HG02763 (cell line): ENCODE measurements around the gene LGALS14.
"Not testable (repeated sequence)": the region's sequence is repeated elsewhere in the genome, so short reads cannot be mapped to it uniquely, and the experiment has no call there.

Experiments
- ATAC-seq: cut with Tn5 transposase; IDR thresholded peaks from one replicate; pipeline ENCODE4 v1.9.1; 2021; ENCODE audit warnings: mild to moderate bottlenecking, moderate library complexity; ENCODE audit not compliant: unreplicated experiment

LGALS14 gene

GRCh38 chr19:39692822-39693221 is 11.5 kb upstream of the LGALS14 start:
- no peak for ATAC-seq

DNA sequence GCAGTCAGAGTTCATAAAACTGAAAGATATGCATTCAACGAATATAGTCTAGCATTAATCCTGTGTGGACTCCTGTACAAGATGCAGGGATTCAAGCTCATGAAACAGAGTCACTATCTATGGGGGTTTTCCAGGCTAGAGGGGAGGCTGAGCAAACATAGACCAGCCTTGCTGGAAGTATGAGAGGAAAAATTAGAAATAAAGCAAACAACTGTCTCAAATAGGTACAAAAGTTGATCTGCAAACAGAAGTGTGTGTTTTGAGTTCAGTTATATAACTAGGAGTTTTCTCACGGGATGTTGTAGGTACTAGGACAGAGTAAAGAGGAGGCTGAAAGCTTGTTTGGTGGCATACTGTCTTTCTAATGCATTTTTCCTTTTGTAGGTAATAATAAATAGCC is 8.5 kb upstream of the LGALS14 start:
- ATAC-seq, result no peak

DNA sequence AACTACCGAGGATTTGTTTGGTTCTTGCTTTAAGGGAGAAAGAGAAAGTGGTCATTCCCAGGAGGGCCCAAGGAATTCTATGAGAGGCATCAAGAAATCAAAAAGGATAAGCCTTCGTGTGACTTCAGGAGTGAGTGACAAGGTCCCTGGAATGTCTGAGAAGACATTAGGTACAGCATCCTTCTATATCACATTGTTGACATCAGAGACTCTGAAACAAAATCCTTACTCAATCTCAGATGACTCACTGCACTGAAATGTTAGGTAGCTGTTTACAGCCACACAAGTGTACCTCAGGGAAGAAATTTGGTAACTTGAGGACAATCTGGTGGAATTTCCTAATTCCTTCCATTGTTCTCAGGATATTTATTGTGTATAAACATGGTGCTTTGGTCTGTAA is 7.9 kb upstream of the LGALS14 start:
- no peak for ATAC-seq

DNA sequence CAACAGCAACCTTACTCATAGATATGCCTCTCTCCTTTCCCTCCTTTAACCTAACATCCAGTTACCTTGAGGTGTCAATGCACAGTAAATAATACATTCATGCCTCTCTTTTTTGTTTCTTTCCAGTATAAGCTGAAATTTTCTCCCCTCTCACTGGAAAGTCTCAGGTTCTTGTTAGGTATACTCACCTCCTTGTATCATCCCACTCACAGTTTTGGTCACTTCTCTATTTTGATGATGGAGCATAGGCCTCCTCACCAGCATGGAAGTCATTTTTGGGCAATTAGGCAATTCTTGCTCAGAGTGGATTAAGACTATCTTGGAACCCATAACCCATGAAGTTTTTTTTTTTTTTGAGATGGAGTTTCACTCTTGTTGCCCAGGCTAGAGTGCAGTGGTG is 5.7 kb upstream of the LGALS14 start:
- no peak for ATAC-seq

DNA sequence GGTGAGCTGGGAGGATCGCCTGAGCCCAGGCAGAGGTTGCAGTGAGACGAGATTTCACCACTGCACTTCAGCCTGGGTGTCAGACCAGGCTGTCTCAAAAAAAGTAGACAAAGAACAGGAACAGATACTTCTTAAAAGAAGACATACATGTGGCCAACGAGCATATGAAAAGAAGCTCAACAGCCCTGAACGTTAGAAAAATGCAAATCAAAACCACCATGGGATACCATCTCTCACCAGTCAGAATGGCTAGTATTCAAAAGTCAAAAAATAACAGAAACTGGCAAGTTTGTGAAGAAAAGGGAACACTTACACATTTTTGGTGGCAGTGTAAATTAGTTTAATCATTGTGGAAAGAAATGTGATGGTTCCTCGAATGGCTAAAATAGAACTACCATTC is 3.0 kb upstream of the LGALS14 start:
- no peak for ATAC-seq

- no peak for ATAC-seq
These were observed 1.4 kb downstream of the LGALS14 start for GRCh38 chr19:39705578-39706188.

DNA sequence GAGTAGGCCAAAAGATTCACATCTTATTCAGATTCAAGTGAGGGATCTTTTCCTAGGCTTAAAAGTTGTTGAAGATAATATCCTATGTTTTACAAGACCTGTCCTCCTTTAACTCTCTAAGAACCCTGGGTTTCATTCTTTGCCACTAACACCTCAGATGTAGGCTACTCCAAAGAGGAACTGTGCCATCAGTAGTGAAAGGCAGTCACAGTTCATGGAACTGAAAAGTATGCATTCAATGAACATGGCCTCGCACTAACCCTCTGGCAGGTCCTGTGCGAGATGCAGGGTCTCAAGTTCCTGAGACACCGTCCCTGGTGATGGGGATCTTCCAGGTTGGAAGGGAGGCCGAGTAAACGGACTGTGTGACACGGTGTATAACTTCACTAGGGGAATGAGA is 4.3 kb downstream of the LGALS14 start:
- ATAC-seq, result no peak

- ATAC-seq, result no peak
These were observed 5.0 kb downstream of the LGALS14 start for GRCh38 chr19:39709026-39709872.

GRCh38 chr19:39710333-39710890 is 6.1 kb downstream of the LGALS14 start:
- no peak for ATAC-seq

GRCh38 chr19:39720144-39720543 is 15.9 kb downstream of the LGALS14 start:
- ATAC-seq, result not testable (repeated sequence)

DNA sequence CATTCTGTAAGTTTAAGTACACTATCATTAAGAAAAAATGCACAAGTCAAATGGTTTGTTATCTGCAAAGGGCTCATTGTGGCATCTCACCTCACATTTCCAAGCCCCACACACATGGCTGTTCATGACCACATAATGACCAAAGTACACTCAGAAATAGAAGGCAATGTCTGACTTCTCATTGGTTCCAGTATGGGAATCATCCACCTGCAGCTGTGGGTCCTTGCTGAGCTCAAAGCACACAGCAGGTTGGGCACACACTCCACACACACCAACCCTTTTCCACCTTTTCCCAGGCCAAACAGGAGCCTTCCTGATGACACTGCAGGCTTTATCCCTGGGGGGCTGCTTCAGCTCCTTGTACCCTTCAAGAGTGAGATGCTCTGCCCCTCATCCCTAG is 21.7 kb downstream of the LGALS14 start:
- no peak for ATAC-seq

GRCh38 chr19:39727070-39727800 is 23.0 kb downstream of the LGALS14 start:
- ATAC-seq, result no peak

DNA sequence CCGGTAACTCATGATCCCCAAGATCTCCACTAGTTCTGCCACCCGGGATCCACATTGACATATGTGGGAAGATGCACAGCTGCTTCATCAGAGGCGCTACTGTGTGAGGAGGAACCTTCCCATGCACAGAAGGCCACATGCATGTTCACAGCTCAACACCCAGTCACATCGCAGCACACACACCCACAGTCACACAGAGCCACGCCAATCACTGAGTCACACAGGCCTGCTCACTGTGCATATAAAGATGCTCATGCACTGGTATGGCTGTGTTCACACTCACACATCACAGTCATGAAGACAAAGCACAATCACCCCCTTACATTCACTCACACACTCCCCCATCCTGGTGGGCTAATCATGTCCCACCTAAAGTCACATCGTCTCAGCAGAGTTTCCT is 23.8 kb downstream of the LGALS14 start:
- no peak for ATAC-seq

- no peak for ATAC-seq
These were observed 25.3 kb downstream of the LGALS14 start for GRCh38 chr19:39729594-39729993.

- no peak for ATAC-seq
These were observed 27.4 kb downstream of the LGALS14 start for GRCh38 chr19:39731685-39732084.

DNA sequence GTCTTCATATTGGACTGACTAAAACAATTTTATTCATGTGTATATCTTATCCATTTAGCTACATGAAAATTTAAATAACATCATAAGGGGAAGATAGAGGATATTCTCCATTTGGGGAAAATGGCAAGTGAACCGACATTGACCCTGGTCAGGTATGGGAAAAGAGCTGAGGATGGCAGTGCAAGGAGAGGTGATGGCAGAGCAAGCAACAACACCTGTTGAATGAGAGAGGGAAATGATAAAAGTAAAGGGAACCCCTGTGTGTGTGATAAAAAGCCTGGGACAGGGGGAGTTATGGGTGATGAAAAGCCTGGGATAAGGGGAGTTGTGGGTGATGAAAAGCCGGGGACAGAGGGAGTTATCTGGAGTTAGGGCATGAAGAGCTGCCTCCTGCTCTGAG is 29.6 kb downstream of the LGALS14 start:
- ATAC-seq, result no peak

- ATAC-seq, result no peak
These were observed 31.4 kb downstream of the LGALS14 start for GRCh38 chr19:39735688-39736087.

DNA sequence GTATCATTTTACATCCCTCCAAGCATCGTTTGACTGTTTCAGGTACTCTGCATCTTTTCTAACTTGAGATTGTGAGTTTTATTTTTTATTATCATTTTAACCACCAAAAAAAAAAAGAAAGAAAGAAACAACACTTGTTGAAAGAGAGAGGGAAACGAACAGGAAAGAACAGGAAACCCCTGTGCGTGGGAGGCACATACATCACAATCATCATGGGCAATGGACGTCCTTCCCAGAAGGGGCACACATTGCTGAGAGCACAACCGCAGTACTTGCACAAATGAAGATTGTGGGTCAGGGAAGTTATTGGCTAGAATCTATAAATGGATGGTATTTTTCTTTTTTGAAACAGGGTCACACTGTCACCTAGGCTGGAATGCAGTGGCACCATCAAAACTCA is 31.8 kb downstream of the LGALS14 start:
- ATAC-seq, result no peak

DNA sequence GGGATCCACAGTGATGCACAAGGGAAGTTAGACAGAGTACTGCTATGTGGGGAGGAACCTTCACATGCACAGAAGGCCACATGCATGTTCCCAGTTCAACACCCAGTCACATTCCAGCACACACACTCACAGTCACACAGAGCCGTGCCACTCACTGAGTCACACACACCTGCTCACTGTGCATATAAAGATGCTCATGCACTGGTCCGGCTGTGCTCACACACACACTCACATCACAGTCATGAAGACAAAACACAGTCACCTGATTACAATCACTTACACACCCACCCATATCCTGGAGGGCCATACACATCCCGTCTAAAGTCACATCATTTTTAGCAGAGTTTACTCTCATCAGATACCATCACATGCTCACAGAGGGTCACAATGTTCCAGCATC is 33.1 kb downstream of the LGALS14 start:
- ATAC-seq, result no peak

DNA sequence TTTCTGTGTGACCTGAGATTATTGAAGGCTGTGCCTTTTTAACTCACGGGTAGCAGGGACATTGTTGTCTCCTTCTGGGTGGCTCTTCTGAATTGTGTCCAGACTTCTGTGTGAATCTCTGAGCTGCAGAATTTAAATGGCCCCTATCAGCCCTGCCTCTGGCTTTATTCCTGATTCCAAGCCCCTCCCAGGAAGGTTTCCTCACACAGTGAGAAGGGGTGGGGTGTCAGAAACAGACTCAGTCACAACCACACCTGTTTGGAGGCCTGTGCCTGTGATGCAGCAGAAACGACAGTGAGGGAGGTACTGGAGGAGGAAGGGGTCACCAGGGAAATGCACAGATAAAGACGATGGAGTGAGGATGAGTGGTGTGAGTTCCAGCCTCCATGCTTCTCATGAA is 33.6 kb downstream of the LGALS14 start, which contains the start of gene CLC:
Gene CLC, minus strand, starts transcription at position 139 of the 400 bp plus-strand sequence. Its CDS starts 77 bp downstream, at position 62.
- ATAC-seq, result no peak

DNA sequence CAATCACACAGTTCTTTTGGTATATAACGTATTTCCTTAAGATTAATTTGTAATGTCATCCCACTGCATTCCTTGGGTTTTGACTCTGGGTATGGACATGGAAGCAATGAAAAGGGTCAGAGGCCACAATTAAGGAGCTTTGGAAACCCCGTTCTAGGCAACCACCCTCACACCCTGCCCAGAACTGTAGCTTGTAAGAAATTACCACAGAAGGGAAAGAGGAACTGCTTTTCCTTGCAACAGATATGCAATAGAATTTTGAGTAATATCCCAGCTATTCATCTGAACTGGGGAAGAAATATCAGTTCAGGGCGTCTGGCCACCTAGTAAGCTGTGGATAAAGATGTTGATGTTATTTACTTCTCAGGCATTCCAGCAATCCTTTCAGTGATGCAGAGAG is 34.5 kb downstream of the LGALS14 start:
- no peak for ATAC-seq
